ENCODE measurements around the gene MRPS35. TPM values are rescaled to one million over a fixed set of nuclear protein-coding genes. Genes with fewer than 3 reads are reported as not detected.

The MRPS35 gene
- total RNA-seq, 1 donor from 2014 or later, result 39.2 TPM

DNA sequence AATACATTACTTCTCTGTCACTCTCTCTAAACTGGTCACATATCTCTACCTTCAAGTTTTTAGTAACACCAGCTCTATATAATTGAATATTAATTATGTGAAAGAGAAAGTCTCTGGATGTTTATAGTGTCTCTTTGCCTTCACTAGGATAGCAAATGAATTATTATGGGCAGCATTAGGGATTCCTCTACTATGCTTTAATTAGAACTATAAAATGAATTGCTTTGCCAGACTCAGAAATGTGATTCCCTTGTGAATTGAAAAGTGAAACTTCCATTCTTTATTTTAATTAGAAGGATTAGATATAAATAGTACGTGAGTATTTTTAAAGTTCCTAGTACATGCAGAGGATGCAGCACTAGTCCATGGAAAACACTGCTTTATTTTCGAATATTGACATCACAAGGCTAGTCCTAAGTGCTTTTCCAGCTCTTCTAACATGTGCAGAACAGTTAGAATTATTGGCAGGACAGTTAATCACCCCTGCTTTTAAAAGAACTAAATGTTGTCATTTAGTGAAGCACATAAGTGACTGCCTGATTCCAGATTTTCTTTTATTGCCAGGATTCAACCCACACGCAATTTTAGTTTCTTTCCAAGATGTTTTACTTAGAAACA, 37.4 kb upstream of the MRPS35 start:
- no peak overlapping the region for H3K27ac Mint-ChIP-seq
- H3K9me3 Mint-ChIP-seq, result no peaks in the 10 kb centered on the region

DNA sequence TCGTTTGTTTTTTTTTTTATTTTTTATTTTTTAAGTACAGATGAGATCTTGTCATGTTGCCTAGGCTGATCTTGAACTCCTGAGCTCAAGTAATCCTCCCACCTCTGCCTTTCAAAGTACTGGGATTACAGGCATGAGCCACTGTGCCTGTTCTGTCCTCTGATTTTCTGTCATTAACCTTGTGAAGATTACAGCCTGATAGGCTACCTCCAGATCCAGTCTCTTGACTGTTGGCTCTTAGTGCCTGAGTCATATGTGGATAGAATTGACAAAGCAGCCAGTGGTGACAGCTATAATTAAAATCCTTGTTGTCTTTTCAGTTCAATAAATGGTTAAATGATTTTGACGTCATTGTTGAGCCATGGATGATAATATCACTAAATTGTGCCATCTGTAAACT, 35.6 kb upstream of the MRPS35 start:
- no peaks in the 10 kb centered on the region for H3K27me3 ChIP-seq
- Mint-ChIP-seq H3K4me3 (no peak overlapping the region), H3K27ac (no peak overlapping the region), H3K27me3 (ENCODE audit: insufficient read depth, low read depth) (no peaks in the 10 kb centered on the region), H3K4me1 (no peaks in the 10 kb centered on the region), H3K9me3 (no peaks in the 10 kb centered on the region), H3K36me3 (peaks cover 4% of the 10 kb centered on the region)
- H3K9me3 ChIP-seq (ENCODE audit: low read depth), result no peaks in the 10 kb centered on the region
- no peak overlapping the region for H3K9ac ChIP-seq
- no peaks in the 10 kb centered on the region for H3F3A ChIP-seq (ENCODE audit: low read depth)
- no peak overlapping the region for H2AFZ ChIP-seq (replicated peaks)
- no peaks in the 10 kb centered on the region for H3K36me3 ChIP-seq
- no peaks in the 10 kb centered on the region for H4K20me1 ChIP-seq (ENCODE audit: low read depth)
- H3K79me2 ChIP-seq (ENCODE audit: low read depth), result no peaks in the 10 kb centered on the region
- H3K4me3 ChIP-seq, result no peak overlapping the region
- H3K4me1 ChIP-seq, result no peaks in the 10 kb centered on the region
- DNase-seq (ENCODE audit: low spot score), result no peak
- H3K4me2 ChIP-seq, result no peak overlapping the region
- H3K27ac ChIP-seq, result no peak overlapping the region
- TF ChIP-seq EZH2phosphoT487 (IDR thresholded peaks at IDR 0.05) (no peak), EZH2 (IDR thresholded peaks at IDR 0.05) (no peak)
- TF ChIP-seq, protein P1, sequence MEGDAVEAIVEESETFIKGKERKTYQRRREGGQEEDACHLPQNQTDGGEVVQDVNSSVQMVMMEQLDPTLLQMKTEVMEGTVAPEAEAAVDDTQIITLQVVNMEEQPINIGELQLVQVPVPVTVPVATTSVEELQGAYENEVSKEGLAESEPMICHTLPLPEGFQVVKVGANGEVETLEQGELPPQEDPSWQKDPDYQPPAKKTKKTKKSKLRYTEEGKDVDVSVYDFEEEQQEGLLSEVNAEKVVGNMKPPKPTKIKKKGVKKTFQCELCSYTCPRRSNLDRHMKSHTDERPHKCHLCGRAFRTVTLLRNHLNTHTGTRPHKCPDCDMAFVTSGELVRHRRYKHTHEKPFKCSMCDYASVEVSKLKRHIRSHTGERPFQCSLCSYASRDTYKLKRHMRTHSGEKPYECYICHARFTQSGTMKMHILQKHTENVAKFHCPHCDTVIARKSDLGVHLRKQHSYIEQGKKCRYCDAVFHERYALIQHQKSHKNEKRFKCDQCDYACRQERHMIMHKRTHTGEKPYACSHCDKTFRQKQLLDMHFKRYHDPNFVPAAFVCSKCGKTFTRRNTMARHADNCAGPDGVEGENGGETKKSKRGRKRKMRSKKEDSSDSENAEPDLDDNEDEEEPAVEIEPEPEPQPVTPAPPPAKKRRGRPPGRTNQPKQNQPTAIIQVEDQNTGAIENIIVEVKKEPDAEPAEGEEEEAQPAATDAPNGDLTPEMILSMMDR (IDR thresholded peaks at IDR 0.05), result no peak

More for the DNA sequence above, 37.4 kb upstream of the MRPS35 start:
- Histone ChIP-seq H3K4me2 (no peak overlapping the region), H4K20me1 (ENCODE audit: low read depth) (no peaks in the 10 kb centered on the region), H3K79me2 (ENCODE audit: low read depth) (no peaks in the 10 kb centered on the region), H3K9me3 (ENCODE audit: low read depth) (no peaks in the 10 kb centered on the region), H3K36me3 (no peaks in the 10 kb centered on the region), H3K27me3 (no peaks in the 10 kb centered on the region), H3K4me3 (no peak overlapping the region), H3F3A (ENCODE audit: low read depth) (no peaks in the 10 kb centered on the region), H3K9ac (no peak overlapping the region), H3K27ac (no peak overlapping the region), H2AFZ (replicated peaks) (no peak overlapping the region), H3K4me1 (no peaks in the 10 kb centered on the region)
- Mint-ChIP-seq H3K4me3 (no peak overlapping the region), H3K27me3 (ENCODE audit: insufficient read depth, low read depth) (no peaks in the 10 kb centered on the region), H3K36me3 (peaks cover 7% of the 10 kb centered on the region), H3K4me1 (no peaks in the 10 kb centered on the region)
- no peak for TF ChIP-seq EZH2 (IDR thresholded peaks at IDR 0.05)
- TF ChIP-seq EZH2phosphoT487 (IDR thresholded peaks at IDR 0.05), result no peak
- TF ChIP-seq, protein P1 (IDR thresholded peaks at IDR 0.05), result no peak
- no peak for DNase-seq (ENCODE audit: low spot score)

DNA sequence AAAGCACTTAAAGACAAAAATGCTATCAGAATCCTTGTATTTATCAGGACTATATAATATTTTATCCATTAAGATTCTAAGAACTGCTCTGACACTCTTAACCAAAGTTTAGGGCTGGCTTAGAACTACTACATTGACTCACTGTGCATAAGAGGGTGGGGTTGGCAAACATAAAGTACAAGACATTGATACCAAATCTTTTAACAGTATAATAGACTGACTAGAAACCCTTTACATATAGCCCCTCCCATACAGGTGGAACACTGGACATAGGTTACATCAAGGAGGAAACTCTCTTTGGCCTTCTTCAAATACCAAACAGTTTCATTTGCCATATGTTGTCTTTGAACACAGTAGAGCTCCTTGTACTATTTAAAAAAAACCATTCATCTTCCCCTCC, 30.0 kb upstream of the MRPS35 start:
- Histone ChIP-seq H3K9ac (no peak overlapping the region), H3K79me2 (ENCODE audit: low read depth) (no peaks in the 10 kb centered on the region), H3K27me3 (no peaks in the 10 kb centered on the region), H3K27ac (no peak overlapping the region), H3K4me3 (no peak overlapping the region), H3K9me3 (ENCODE audit: low read depth) (no peaks in the 10 kb centered on the region), H3K36me3 (no peaks in the 10 kb centered on the region), H3K4me1 (no peaks in the 10 kb centered on the region), H4K20me1 (ENCODE audit: low read depth) (no peaks in the 10 kb centered on the region), H3F3A (ENCODE audit: low read depth) (no peaks in the 10 kb centered on the region), H3K4me2 (no peak overlapping the region), H2AFZ (replicated peaks) (no peak overlapping the region)
- Mint-ChIP-seq H3K36me3 (peaks cover 13% of the 10 kb centered on the region), H3K27me3 (ENCODE audit: insufficient read depth, low read depth) (no peaks in the 10 kb centered on the region), H3K4me3 (no peak overlapping the region), H3K9me3 (no peaks in the 10 kb centered on the region), H3K27ac (no peak overlapping the region), H3K4me1 (no peaks in the 10 kb centered on the region)
- no peak for TF ChIP-seq EZH2 (IDR thresholded peaks at IDR 0.05)
- TF ChIP-seq EZH2phosphoT487 (IDR thresholded peaks at IDR 0.05), result no peak
- TF ChIP-seq, protein P1 (IDR thresholded peaks at IDR 0.05), result no peak
- DNase-seq (ENCODE audit: low spot score), result no peak

All from neural progenitor cell (in vitro differentiated cells).